ENCODE results near the gene THPO.

The THPO gene

GRCh38 chr3:184368586-184369183 lies 9.3 kb downstream of the THPO start:
- TF ChIP-seq CTCF (IDR thresholded peaks at IDR 0.05; ENCODE audit: borderline replicate concordance, control extremely low read depth, extremely low read depth, insufficient read depth, missing control alignments), result no peak
- DNase-seq (ENCODE audit: low spot score), result no peak
- in situ Hi-C loops (cut with MboI; ENCODE audit: low sequenced_read_pairs, unreplicated experiment), result no loop called here

DNA sequence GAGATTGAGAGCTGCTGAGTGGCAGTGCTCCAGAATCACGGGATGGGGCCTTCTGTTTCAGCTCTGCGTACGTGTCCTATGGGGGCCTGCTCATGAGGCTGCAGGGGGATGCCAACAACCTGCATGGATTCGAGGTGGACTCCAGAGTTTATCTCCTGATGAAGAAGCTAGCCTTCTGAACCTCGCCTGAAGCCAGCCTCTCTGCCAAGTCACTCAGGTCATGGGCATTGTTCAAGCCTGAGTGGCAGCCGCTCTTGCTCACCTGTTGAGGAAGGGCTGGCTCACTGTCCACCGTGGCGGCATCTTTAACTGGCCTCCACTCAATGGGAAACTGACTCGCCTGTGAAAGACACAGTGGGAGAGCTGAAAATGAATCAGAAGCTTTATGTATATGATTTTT lies 9.9 kb downstream of the THPO start:
- in situ Hi-C loops (cut with MboI; ENCODE audit: low sequenced_read_pairs, unreplicated experiment), result no loop called here
- TF ChIP-seq CTCF (IDR thresholded peaks at IDR 0.05; ENCODE audit: borderline replicate concordance, control extremely low read depth, extremely low read depth, insufficient read depth, missing control alignments), result no peak
- DNase-seq (ENCODE audit: low spot score), result no peak

- no peak for TF ChIP-seq CTCF (IDR thresholded peaks at IDR 0.05; ENCODE audit: borderline replicate concordance, control extremely low read depth, extremely low read depth, insufficient read depth, missing control alignments)
- in situ Hi-C loops (cut with MboI; ENCODE audit: low sequenced_read_pairs, unreplicated experiment), result no loop called here
These were observed 11.3 kb downstream of the THPO start for GRCh38 chr3:184366619-184367289.

DNA sequence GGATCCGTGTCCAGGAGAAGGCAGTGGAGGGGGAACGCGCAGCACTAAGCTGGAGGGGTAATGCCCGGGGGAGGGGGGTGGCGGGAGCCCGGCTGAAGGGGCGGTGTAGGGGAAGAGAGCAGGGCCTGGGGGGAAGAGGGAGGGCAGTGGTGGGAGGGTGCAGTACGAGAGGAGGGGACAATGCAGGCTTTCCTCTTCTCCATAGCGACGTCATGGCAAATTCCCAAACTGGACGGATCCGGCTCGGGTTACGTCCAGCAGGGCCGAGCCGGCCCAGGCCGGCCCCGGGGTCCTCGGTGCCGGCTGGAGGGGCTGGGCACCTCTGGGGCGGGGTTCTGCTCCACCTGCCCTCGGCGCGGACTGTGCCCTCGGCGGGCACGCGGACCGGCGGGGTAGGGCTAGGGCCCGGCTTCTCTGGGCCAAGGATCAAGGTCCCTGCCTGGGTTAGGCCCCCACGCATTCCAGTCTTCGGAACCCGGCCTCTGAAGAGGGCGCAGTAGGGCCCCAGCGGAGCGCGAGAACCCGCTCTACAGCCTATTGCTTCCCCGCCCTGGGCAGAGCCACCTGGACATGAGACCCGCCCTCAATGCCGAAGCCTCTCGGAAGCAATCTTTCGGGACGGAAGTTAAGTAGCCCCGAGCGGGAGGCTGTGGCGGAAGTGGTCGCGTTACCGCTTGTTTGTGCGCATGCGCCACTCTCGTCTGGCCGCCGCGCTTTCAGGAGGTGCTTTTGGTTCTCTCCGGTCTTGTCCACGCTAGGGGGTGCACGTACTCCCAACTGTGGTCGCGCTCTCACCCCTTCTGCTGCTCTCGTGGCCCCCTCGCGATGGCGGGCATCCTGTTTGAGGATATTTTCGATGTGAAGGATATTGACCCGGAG lies 15.1 kb downstream of the THPO start:
- peak; percentile 98 for DNase-seq (ENCODE audit: low spot score)
- peak; percentile 79 for TF ChIP-seq CTCF (IDR thresholded peaks at IDR 0.05; ENCODE audit: borderline replicate concordance, control extremely low read depth, extremely low read depth, insufficient read depth, missing control alignments)
- in situ Hi-C loops (cut with MboI; ENCODE audit: low sequenced_read_pairs, unreplicated experiment), result no loop called here

More at GRCh38 chr3:184366619-184367289, 11.3 kb downstream of the THPO start:
- no peak for DNase-seq (ENCODE audit: low spot score)

DNA sequence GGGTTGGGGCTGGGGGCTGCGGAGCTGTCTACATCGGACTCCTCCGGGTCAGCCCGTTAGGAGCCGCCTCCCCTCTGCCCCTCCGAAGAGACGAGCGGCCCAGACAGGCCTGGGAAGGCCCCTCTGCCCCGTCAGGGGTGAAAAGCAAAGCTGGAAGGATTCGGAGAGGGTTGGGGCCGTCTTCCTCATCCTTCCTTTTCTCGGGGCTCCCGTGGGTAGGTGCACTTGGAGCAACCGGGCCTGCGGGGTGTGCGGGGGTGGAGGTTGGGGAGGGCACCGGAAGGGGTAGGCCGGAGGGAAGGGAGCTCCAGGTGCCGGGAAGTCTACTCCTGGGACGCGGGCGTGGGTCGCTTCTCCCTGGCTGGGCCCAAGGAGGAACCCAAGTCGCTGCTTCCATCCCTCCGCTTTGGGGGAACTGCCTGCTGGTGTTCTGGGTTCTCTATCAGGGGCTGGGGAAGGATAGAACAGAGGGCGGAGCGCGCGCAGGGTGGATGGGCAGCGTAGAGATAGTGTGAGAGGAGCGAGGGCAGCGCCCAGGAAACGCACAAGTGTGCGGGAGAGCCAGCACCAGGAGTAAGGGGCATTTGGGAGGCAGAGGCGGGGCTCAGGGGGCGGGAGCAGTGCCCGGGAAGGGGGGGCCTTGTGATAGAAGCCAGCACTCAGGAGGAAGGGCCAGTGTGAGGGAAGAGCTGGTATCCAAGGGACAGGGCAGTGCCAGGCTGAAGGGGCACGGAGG lies 15.9 kb downstream of the THPO start:
- peak; percentile 66 for DNase-seq (ENCODE audit: low spot score)
- in situ Hi-C loops (cut with MboI; ENCODE audit: low sequenced_read_pairs, unreplicated experiment), result no loop called here
- TF ChIP-seq CTCF (IDR thresholded peaks at IDR 0.05; ENCODE audit: borderline replicate concordance, control extremely low read depth, extremely low read depth, insufficient read depth, missing control alignments), result no peak

DNA sequence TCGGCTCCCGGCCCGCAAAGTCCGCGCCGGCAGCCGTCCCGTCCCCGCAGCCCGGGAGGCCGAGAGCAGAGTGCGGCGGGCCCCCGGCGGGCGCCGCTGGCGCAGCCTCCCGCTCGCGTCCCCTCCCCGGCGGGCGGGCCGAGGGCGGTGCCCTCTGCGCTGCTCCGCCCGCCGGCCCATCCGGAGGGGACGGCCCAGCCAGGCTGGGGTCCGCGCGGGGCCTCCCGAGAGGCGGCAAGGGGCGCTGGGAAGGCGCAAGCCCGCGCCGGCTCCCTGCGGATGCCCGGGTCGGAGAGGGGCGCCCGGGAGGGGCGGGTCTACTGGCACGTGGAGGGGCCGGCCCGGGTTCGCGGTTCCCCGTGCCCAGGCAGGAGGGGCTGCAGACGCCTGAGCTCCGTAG lies 16.5 kb downstream of the THPO start, which contains the start of the genes CLCN2 and POLR2H:
CLCN2 (minus strand) TSS at position 74 of the 400 bp plus-strand sequence. CDS start 126 bp downstream, outside the sequence.
POLR2H (plus strand) TSS at position 179 of the 400 bp plus-strand sequence. CDS start 1,783 bp downstream, outside the sequence.
- DNase-seq (ENCODE audit: low spot score), result peak; percentile 82
- no peak for TF ChIP-seq CTCF (IDR thresholded peaks at IDR 0.05; ENCODE audit: borderline replicate concordance, control extremely low read depth, extremely low read depth, insufficient read depth, missing control alignments)
- in situ Hi-C loops (cut with MboI; ENCODE audit: low sequenced_read_pairs, unreplicated experiment), result no loop called here
